Measurements from ENCODE around the gene REXO1.
A peak's percentile ranks its signal among the peaks of the same experiment; 100 is the strongest.

REXO1 gene

DNA sequence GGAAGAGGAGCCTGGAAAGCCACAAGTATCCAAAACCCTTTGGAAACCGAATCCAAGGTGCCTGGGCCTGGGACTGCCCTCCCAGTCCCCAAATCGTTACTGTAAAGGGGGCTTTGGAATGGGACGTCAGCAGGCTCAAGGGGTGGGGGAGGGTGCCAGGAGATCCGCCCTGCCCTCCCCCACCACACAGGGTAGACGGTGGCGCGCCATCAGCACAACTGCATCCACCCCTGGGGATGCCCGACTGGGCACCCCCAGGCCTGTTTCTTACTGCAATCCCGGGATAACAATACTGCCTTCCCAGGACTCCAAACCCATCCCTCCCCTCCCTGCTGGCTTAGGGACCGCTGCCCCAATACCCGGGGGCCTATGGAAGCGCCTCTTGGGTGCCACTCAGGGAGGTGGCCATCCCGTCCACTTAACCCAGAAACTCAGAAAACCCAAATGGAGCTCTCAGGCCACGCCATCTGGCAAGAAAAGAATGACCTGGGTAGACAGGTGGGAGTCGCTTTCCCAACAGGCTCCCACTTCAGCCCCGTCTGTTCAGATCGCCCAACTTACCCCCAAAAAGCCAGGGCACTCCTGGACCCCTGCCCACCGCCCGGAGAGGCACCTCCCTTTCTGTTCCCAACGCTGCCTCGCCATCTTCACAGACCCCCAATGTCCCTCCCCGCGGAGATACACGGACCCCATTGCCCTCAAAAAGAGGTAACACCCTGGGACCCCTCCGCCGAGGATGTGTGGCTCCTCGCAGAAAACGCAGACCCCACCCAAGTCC is 12.7 kb upstream of the REXO1 start:
- DNase-seq, result no peak

DNA sequence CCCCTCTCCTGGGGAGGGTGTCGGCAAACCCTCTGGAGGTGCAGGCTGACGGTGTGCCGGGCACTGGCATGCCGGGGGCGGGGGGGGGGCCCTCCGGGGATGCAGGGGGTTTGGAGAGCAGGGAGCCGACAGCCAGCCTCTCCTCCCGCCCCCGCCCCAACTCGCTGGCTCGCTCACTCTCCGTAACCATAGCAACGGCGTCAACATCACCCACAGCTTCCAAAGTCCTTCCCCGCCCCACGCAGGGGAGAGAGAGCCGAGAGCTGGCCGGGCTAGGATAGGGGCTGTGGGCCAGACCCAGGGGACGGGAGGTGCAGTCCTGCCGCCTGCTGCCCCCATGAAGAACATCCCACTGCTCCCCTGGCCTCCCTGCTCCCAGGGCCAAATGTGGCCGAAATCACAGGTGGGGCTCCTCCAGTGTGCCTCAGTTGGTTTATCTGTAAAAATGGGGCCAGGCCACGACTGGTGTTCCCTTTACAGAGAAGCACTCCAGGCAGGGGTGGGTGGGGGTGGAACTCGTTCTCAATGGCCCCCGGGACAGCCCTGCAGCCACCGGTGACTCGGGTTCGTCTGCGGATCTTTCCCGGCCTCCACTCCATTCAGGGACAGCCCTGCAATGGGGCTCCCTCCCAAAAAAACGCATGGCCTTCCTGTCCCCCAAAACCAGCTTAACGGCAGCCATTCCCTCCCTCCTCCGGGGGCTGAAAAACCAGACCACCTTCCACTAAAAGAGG is 11.9 kb upstream of the REXO1 start:
- peak; percentile 78 for DNase-seq

DNA sequence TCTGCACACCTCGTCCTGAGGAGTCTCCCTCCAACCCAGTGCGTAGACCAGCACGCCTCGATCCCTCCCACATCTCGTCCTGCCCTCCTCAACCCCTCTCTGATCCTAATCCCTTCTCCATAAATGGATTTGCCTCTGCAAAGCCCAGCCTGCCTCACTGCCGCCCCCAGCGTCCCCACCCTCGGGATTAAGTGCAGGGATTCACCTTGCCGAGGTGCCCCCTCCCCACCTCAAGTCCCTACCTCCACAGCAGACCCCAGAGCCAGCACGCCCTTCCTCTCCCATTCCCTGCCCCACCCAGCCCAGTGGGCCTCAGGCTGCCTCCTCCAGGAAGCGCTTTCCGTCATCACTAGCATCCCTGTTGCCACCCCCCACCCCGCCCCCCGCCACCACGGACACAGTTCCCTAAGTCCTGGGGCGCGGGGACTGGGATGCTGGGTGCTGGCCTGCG is 11.1 kb upstream of the REXO1 start:
- DNase-seq, result no peak

DNA sequence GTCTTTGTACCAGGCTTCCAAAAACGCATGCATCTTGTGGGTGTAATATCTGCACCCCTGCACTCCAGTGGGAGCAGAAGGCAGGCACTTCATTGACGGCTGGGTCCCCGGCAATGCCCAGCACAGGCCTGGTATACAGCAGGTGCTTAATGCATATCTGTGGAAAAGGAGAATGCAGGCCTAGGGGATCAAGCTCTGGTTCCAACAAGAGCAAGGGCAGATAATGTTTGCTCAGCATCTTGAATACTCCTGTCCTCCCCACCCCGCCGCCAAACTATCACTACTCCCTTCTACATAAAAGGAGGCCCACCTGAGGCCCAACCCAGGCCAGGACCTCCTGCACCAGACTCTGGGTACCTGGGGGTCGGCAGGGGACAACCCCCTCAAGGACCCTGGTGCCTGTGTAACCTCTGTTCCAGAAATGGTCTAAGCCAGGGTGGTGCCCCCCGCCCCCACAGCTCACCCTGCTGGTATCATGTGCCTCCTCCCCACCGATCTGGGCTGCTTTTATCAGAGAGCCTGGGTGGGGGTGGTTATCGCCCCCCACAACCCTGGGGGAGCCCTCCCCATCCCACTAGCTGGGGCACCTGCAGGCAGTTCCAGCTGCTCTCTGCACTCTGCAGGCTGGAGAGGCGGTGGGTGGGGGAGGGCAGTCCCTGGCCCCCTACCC is 10.3 kb upstream of the REXO1 start:
- DNase-seq, result no peak

DNA sequence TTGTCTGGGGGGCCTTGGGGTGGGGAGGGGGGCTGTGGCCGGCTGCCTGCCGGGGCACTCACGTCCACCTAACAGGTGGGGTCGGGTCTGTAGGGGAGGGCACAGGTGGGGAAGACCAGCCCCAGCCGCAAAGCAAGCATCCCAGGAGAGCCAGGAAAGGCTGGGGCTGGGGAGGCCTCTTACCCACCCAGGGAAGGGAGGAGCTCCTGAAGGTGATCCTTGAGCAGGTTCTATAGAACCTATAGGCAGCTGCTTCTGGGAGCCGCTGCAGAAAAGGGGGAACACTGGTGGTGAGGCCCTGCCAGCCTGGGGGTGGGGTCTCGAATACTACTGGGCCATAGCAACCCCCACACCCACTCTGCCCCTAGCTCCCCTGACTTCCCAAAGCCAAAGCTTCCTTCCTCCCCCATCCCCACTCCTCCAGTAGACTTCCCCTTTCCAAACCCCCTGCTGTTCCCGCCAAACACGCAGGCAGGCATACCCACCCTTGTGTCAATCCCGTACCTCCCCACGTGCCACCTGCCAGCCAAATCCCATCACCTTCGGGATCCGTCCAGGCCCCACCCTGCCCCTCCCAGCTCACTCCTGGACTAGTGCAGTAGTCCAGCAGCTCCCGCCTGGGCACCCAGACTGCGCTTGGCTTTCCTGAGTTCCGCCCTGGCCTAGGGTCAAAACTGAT is 9.5 kb upstream of the REXO1 start:
- DNase-seq, result no peak

DNA sequence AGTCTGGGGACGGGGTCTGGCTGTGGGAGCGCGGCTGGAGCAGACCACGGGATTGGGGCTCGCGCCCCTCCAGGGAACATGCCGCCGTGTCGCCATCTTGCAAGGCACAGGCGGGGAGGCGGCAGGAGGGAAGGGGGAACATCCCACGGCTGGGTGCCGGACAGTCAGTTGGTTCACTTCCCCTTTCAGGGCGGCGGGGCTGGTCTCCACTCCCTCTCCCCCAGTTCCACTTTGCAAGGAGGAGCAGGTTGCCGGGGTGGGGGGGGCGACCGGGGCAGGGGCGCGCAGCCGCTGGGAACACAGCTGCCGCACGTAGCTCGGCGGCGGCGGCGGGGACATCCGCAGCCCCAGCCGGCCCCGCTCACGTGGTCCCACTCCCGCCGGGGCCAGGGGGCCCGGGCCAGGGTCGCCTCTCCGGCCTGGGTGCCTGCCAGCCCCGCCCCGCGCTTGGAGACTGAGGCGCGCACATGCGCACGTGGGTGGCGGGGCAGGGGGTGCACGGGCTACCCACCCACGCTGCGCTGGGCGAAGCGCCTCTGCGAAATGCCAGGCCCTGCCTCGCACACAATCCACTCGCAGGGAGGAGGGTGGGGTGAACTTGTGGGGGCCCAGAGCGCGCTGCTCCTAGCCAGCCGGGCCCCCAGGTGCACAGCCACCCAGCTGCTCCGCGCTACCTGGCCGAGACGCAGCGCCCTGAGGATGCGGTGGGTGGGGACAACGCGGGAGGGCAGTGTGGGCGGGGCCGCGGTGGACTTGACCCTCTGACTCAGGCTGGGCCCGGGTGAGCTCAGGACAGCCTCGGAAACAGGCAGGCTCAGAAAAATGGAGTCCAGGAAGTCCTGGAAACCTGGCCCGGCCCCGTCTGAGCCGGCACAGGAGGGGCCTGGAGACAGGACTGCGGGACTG is 8.7 kb upstream of the REXO1 start:
- peak; percentile 29 for DNase-seq

DNA sequence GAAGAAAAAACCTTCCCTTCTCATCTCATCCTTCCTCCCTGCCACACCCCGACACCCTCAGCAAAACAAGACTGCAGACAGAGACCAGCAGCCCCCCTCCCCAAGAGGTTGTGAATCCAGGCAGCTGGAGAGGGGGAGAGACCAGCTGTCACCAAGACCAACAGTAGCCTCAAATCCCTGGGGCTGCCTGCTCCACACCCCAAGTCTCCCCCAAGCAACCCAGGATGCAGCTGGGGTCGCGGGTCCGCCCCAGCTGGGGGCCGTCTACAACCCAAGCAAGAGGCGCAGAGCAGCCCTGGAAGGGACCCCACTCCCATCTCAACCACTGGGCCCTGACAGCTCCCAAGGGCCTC is 8.0 kb upstream of the REXO1 start:
- no peak for DNase-seq

DNA sequence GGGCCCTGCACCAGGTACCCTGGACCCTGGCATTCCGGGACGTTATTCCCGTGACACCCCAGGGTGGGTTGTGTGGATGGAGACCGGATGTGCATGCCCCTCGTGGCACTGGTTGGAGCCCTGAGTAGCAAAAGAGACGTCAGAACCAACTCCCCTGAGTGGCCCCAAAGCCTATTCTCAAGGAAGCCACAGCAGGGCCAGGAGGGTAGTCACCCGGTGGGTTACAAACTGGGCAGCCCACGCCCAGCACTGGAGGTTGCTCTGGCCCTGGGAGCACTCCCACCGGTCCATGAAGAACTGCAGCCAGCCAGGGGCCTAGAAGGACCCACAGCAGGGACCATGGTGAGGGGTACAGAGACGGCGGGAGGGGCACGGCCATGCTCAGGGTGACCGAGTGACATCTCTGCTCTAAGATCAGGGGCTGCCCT is 7.6 kb upstream of the REXO1 start:
- no peak for DNase-seq

DNA sequence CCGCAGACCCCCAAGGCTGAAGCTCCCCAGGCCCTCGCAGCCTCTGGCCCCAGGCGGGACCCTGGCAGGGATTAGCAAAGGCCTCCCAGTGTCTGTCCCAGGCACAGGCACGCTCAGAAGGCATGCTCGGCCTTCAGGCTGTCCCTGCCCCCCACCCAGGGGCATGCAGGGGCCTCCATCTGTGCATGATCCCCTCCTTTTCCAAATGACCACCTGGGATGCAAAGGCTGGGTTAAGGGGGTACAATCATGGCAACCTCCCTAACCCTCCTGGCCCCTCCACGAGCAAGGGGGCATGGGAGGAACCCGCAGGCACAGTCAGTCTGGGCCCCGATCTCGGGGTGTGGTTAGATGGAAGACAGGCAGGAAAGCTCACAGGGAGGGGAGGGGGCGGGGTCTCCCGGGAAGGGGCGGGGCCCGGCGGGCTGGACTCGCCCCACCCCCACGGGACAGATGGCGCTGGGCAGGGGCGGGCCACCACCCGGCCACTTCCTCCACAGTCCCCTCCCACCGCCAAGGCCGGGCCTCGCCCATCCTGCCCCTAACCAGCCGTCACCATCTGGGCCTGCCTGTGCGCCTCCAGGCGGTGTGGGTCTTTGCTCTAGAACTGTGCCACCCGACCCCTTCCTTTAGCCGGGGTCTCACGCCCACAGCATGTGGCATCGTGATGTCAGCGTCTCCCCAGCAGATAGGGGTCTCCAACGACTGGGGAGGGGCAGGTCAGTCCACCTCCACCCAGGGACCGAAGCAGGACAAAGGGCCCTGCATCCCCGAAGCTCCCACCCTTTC is 7.0 kb upstream of the REXO1 start:
- peak; percentile 87 for DNase-seq

DNA sequence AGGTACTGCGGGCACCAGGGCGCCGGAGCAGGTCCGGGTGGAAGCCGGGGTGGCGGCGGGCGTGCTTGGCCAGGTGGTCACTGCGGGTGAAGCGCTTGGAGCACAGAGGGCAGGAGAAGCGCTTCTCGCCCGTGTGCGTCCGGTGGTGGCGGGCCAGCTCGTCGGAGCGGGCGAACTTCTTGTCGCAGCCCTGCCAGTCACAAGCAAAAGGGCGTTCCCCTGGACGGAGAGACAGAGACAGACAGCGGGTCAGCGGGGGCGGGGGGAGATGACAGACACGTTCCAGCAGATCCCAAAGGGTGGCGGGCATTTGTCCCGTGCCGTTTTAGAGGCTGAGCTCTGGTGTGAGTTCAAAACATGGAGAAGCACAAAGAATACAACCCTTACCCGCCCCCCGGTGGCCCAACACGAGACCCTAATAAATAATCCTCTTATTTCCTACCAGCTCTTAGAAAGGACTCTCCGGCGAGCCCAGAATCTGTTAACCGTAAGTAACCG is 6.3 kb upstream of the REXO1 start:
- DNase-seq, result no peak

DNA sequence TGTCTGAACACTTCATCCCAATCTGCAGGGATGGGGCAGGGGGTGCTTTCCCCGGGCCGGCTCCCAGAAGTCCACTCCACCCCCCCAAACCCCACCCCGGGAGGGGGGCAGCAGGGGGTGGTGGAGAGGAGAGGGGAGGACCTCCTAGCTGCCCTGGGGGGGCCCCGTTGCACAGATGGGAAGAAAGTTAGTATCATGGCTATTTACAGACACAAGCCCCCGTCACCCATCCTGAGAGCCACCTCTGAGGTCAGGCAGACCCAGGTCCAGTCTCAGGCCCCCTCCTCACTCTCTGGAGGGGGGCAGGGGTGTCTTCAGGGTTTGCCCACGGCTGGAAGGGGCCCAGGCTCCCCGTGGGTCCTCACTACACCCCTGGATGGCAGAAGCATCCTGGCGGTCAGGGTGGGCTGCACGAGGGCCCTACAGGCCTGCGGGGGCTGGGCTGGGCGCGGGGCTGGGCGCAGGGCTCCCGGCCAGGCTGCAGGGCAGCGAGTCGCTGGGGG is 5.8 kb upstream of the REXO1 start:
- no peak for DNase-seq

DNA sequence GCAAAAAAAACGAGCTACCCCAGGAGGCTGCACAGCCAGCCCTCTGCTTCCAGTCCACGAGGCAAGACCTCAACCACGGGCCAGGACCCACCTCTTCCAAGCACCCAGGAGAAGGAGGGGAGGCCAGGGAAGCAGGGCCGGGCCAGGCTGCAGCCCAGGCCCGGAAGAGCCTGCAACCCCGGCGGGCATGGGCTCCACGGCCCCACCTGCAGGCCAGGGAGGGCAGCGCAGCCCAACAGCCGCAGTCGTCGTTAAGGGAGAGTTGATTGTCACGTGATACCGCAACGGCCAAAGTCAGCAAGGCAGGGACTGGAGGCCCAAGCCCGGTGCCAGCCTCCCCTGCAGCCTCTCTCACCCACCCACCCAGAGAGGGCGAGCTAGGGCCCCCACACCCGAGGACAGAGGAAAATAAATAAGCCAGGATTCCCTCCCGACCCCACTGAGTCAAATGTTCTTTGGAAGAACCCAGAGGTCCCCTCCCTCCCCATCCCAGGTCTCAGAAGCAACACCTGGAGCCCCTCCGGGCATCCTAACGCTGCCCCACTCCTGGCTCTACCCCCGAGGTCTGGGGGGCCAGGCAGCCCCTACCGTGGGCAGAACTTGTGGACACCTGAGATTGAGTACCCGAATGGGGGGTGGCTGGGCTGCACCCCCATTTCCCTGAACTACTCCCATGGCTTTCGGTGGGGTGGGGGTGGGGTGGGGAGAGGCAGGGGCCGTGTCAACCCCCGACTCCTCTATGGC is 5.2 kb upstream of the REXO1 start:
- DNase-seq, result peak; percentile 66

DNA sequence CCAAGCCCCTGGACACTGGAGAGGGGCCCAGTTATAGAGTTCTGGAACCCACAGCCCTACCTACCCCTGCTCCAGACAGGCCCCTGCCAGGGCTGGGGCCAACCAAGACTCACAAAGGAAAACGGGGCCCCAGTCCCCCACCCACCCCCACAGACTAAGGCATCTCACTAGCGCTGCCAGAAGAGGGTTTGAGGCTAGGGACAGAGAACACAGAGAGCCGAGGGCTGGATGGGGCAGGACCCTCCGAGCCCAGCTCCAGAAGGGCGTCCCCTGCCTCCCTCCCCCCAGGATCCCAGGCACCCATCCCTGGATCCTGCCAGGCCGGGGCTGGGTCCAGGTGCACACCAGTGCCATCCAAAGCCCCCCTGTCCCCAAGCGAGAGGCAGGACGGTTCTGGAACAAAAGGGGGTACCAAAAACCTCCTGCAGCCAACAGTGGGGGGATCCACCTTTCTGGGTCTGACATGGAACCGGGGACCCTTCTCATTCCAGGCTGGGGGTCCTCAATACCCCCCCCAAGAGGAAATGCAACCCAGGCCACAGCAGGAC is 4.4 kb upstream of the REXO1 start:
- DNase-seq, result no peak

DNA sequence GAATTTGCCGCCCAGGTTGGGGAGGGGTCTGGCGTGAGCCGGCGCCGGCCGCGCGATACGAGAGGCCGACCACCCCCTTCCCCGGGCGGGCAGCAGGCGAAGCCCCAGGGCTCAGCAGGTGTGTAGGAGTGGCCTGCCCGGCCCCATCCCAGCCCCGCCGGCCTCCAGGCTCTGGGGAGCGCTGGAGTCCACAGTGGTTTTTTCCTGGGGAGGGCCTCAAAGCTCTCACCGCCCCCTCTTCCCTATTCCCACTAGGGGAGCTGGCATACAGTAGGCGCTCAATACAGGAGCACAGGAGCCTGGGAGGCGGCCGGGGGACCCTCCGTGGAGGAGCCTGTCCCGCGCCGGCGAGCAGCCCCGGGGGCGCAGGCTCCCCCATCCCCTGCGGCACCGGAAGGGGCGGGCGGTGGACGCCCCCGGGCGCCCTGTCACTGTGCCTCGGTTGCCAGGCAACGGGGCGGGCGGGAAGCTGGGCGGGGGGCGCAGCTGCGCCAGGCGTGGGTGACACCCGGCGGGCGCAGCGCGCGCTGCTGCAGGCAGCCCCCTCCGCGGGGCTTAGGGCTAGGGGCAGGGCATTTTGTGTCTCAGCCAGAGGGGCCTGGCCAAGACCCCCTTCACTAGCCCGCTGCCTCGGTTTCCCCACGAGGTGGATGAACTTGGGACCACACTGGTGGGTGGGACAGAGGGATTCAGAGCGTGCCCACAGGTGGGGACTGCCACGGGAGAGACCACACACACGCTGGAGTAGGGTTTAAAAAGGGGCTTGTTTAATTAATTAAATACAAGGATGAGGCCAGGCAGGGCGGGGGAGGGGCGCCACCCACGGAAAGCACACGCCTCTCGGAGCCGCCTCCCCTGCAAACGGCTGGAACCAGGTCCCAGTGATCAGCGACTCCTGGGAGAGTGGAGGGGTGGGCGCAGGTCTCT is 3.6 kb upstream of the REXO1 start:
- DNase-seq, result peak; percentile 55

DNA sequence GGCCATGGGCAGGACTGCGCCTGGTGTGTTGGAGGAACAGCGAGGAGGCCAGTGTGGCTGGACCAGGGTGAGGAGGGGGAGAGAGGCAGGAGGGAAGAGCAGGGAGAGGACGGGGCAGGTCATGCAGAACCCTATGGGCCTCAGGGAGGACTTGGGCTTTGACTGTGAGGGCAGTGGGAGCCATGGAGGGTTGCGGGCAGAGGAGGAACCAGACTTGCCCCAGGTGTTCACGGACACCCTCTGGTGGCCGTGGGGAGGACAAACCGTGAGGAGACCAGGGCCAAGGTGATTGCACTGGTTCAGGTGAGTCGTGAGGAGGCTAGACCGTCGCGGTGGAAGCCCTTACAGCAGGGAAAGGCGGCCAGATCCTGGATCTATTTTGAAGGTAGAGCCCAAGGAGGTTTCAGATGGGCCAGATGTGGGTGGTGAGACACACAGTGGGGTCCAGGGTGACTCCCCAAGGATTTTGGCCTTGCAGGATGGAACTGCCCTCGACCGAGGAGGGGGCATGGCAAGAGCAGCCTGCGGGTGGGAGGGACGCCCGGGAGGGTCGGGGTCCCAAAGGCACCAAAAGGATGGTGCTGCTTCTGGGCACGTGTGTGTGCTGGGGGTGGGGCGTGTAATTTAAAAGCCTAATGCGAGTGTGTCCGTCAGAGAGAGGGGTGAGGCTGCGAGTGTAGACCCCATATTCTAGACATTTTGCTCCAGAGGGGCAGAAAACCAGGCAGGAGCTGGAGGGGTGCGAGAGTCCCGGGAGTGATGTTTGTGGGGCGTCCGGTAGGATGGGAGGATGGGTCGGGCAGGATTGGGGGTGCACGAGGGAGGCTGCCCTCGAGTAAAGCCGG is 2.7 kb upstream of the REXO1 start:
- DNase-seq, result no peak

DNA sequence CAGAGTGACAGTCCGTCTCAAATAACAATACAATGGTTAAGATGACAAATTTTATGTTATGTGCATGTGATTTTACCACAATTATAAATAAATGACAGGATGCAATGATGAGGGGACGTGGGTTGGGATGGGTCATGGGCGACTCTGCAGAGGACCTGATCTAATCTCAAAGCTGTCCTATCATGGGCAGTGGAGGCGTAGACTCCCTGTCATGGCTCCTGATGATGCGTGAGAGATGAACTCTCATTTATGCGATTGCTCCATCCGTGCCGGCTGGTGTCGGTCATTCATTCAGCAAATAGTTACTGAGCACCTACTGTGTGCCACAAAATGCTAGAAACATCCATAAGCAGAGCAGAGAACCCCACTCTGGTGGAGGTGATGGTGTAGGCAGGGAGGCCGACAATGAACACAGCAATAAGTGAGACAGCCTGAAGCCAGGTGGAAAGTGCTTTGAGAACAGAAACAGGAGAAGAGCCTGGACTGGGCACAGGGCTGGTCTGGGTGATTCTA is 1.7 kb upstream of the REXO1 start:
- DNase-seq, result no peak

DNA sequence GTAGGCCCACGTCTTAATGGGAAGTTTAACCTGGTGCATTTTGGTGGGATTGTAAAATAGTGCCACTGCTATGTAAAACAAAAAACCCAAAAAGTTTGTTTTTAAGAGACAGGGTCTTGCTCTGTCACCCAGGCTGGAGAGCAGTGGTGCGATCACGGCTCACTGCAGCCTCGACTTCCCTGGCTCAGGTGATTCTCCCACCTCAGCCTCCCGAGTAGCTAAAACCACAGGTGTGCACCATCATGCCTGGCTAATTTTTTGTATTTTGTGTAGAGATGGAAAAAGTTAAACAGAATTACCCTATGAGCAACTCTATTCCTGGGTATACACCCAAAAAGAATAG is 820 bp upstream of the REXO1 start:
- no peak for DNase-seq

Data from CD4-positive, alpha-beta T cell treated with Interleukin-4 for 4 hours (primary cell).